ENCODE data around the gene ATP13A2. TPM values are rescaled to one million over a fixed set of nuclear protein-coding genes. Genes with fewer than 3 reads are reported as not detected.

ATP13A2 gene
- total RNA-seq, 1 donor from 2014 or later: 16.4 TPM

DNA sequence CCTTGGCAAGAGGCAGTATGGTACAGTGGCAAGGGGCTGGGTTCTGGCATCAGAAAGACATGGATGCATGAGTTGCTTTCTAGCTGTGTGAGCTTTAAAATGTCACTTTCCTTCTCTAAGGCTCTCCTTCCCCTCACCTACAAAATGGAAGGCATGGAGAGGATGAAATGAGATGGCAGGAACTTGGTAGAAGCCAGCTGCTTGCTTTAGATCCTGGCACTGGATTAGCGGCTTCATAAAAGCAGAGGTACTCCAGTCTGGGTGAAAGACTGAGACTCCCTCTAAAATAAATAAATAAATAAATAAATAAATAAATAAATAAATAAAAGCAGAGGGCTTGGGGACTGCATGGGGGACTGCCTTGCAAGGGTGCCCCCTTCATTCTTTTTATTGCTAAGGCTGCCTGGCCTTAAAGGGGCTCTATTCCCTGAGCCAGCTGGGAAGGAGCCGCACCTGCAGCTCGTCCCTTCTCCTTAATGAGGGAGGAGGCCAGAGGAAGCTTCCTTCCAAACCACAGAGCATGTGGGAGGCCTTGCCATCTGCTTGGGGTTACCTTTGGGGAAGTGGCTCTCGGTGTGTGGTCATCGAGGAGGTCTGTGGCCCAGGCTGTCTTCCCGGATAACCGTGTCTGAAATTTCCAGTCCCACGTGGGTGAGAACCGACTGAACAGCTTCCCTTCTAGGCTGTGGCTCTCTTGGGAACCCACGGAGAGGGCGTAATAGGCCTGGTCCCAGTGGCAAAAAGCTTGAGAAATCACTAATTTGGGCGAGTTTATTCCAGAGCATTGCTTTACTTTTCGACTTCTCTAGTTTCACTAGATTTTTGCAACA lies 2.0 kb upstream of the ATP13A2 start:
- intact Hi-C loops (cut with DNase I): loop anchor here (5.0 kb wide), 2 partner anchors 39 to 51 kb away; partner anchors contain the start of gene SDHB
- no peak for ATAC-seq
- no peak for DNase-seq (ENCODE audit: missing footprints)

DNA sequence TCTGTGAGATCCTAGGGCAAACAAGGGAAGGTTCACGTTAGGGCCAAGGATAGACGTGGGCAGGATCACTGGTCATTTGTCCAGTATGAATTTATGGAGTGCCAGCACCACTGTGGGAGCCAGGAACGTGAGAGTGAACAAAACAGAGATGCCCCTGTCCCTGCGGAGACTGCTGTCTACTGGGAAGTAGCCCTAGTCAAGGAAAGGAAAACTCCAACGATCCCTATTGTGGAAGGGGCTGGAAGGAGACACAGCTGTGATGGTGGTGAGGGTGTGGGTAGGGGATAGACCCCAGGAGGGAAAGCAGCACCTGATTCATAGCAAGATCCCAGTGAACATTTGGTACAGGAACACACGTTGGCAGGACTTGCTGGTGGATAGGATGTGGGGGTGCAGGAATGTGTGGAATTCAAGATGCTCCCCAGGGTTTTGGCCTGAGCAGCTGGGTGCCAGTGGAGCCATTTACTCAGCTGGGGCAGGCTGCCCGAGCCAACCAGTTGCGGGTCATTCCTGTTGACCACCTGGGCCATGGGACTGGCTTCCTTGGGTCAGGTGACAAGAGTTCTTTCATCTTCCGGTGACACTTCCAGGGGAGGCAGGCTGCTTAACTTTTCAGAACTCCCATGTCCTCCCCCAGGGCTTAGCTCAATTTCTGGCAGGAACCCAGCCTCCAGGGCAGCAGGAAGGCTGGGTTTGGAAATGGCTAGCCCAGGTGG lies 1.2 kb upstream of the ATP13A2 start:
- ATAC-seq (no peak), DNase-seq (ENCODE audit: missing footprints) (no peak)
- intact Hi-C loops (cut with DNase I): loop anchor here (5.0 kb wide), 2 partner anchors 39 to 51 kb away; partner anchors contain the start of gene SDHB

DNA sequence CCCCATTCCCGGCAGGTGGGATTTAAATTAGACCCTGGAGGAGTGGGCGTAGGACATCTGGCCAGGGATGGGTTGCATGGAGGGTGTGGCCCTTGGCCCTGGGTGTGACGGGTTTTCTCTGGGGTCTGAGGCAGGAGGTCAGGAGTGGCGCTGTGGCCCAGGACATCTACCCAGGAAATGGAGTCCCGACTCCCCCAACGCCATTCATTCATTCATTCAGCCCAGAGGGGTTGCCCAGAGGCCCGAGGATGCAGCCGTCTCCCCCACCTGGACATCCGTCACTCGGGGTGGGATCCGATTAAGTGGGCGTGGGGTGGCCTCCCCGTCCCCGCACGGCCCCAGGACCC lies 663 bp downstream of the ATP13A2 start:
- ATAC-seq: no peak
- no peak for DNase-seq (ENCODE audit: missing footprints)
- intact Hi-C loops (cut with DNase I): loop anchor here (5.0 kb wide), 2 partner anchors 41 to 49 kb away; partner anchors contain the start of gene SDHB

GRCh38 chr1:17009706-17010105 lies 2.0 kb downstream of the ATP13A2 start:
- intact Hi-C loops (cut with DNase I): loop anchor here (5.0 kb wide), 2 partner anchors 43 to 47 kb away; partner anchors contain the start of gene SDHB
- peak; percentile 24 for ATAC-seq

GRCh38 chr1:17008208-17008855 lies 3.4 kb downstream of the ATP13A2 start:
- DNase-seq (ENCODE audit: missing footprints) (no peak), ATAC-seq (no peak)
- intact Hi-C loops (cut with DNase I): no loop called here

More at GRCh38 chr1:17009706-17010105, 2.0 kb downstream of the ATP13A2 start:
- no peak for DNase-seq (ENCODE audit: missing footprints)

DNA sequence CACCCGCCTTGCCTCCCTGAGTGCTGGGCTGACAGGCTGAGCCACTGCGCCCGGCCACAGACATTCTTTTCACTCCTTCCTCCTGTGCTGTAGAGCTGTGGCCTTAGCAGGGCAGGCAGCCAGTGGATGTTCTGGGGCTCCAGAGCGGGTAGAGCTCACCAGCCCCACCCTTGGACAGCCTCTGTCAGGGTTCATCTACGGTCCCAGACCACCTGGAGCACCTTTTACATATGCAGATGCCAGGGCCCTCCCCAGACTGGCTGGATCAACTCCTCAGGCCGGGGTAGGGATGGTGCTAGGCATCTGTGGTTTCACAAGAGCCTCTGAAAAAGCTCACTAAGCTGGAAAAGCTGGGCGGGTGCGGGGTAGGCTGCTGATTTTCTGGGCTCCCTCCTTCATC lies 4.6 kb downstream of the ATP13A2 start:
- intact Hi-C loops (cut with DNase I): no loop called here
- no peak for ATAC-seq
- DNase-seq (ENCODE audit: missing footprints): no peak

DNA sequence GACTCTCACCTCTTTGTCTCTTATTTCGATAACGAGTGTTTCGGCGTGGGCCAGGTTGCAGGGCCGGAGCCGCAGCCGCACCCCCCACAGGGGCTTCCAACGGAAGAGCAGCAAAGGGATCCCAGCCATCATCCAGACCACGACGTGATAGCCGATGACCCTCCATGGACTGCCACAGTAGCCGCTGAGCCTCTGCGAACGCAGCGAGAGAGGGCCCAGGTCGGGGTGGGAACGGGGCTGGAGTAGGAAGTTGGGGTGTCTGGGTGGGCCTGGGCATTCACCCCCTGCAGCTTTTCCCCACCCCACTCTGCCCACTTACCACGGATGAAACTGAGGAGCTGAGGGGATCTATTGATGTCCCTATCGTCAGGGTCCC lies 6.4 kb downstream of the ATP13A2 start:
- DNase-seq (ENCODE audit: missing footprints): no peak
- no peak for ATAC-seq
- intact Hi-C loops (cut with DNase I): no loop called here

DNA sequence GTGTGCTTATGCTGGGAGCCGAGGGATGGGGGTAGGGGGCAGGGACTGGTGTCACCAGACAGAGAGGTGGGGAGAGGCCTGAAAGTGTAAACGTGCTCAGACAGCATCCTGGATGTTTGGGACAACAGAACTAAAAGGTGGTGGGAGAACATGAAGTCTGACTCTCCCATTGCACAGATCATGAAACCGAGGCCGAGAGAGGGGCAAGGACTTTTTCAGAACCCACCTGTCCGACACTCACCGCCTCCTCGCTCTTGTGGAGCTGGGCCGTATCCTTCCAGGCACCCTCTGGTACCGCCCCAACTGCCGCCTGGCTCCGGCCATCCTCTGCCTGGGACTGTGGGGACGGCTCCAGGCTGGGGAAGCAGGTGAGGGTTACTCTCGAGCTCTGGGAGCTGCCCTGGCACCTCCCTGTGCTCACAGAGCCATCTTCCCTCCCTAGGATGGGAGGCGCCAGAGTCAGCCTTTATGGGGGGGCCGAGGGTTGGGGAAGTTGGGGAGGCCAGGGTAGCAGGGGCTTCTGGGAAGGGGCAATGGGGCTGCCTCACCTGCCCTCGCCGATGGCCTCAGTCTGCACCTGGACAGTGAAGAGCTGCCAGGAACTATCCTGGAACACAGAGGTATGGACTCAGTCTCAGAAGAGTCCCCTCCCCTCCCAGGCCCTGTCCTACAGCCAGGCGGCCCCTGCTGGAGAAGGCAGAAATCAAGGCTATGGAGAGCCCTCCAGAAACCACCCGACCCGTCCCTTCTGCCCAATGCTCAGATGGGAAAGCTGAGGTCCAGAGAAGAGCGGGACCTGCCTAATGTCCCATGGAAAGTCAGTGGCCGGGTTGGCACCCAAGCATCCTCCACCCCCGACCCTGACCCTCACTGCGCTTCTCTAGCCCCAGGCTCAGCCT lies 7.0 kb downstream of the ATP13A2 start:
- ATAC-seq (no peak), DNase-seq (ENCODE audit: missing footprints) (no peak)
- intact Hi-C loops (cut with DNase I): no loop called here

DNA sequence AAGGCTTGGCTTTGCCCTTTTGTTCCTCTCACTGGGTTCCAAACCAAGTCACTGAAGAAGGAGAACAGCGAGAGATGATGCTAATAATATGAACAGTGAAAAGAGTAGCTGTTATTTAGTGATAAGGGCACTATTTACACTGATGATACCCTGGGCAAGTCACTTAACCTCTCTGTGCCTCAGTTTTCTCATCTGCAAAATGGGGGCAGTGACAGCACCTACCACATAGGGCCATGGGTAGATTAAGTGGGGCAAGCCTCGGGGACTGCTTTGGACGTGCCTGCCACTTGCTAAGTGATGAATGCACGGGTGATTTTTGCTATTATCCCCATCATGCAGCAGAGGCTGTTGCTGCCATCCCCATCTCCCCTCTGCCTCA lies 9.2 kb downstream of the ATP13A2 start:
- ATAC-seq: no peak
- intact Hi-C loops (cut with DNase I): no loop called here
- no peak for DNase-seq (ENCODE audit: missing footprints)

GRCh38 chr1:17001760-17002523 lies 9.8 kb downstream of the ATP13A2 start:
- ATAC-seq (no peak), DNase-seq (ENCODE audit: missing footprints) (no peak)
- intact Hi-C loops (cut with DNase I): no loop called here

DNA sequence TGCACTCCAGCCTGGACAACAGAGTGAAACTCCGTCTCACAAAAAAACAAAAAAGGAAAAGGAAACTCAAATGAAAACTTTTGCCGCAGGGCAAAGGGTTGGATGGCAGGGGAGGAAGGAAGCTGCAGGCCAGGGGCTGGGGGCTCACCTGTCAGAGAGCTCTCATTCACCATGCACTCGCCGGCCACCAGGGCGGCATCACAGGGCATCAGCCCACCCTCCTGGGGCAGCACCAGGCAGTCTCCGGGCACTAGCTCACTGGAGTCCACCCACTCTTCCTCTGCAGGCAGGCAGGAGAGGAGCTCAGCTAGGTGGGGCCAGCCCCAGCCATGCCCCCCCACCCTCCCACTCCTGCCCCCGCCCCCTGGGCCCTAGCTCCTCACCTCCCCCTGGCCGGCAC lies 11.9 kb downstream of the ATP13A2 start:
- ATAC-seq (no peak), DNase-seq (ENCODE audit: missing footprints) (no peak)
- intact Hi-C loops (cut with DNase I): no loop called here

DNA sequence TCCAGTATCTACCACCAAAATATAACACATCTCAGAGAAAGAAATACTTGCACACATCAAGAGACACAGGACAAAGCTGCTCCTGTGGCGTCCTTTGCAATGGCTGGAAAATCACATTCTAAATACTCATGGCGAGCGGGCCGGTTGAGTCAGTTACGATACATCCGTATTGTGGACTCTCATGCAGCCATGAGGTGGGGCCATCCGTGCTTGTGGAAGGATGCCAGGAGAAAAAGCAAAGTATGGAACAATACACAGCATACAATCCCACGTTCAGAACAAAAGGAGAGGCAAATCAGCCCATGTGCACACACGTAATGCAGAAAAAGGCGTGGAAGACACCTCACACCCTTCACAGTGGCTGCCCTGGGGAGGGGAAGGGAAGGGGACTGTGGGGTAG lies 13.1 kb downstream of the ATP13A2 start:
- intact Hi-C loops (cut with DNase I): no loop called here
- ATAC-seq (no peak), DNase-seq (ENCODE audit: missing footprints) (no peak)

DNA sequence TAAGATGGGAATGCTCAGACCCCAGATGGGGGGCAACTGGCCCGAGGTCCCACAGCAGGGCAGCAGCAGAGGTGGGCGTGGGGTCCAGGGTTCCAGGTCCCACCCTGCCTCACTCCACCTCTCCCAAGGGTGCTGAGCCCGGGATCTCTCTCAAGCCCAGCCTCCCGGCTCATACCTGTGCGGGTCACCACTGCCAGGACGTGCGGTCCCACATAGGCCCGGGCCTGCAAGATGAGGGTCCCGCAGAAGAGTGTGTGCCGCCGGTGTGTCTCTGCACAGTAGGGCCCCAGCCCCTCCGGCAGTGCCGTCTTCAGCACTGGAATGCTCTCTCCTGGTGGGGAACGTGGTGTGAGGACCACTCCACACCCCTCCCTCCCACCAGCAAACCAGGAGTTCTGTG lies 14.9 kb downstream of the ATP13A2 start:
- ATAC-seq (no peak), DNase-seq (ENCODE audit: missing footprints) (no peak)
- intact Hi-C loops (cut with DNase I): no loop called here

DNA sequence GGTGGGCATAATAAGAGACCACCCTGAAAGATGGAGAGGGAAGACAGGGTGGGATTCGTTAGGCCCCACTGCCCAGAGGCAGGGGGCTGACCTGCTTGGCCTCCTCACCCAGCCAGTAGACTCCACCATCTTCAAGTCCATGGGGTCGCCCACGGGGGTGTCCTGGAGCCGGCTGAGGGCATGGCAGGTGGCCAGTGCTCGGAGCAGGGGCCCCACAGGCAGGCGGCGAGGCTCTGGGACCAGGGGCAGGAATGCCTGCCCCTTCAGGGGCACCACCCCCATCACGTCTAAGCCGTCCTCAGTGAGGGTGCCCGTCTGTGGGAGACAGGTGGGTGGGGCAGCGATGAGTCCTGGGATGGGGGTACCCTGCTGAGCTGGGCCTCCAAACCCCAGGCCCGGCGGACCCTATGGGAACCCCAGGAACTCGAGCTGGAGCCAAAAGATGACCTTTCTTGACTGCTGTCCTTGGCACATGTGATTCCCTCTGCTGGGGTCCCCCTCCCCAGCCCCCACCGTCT lies 18.1 kb downstream of the ATP13A2 start:
- ATAC-seq (no peak), DNase-seq (ENCODE audit: missing footprints) (no peak)
- intact Hi-C loops (cut with DNase I): no loop called here

DNA sequence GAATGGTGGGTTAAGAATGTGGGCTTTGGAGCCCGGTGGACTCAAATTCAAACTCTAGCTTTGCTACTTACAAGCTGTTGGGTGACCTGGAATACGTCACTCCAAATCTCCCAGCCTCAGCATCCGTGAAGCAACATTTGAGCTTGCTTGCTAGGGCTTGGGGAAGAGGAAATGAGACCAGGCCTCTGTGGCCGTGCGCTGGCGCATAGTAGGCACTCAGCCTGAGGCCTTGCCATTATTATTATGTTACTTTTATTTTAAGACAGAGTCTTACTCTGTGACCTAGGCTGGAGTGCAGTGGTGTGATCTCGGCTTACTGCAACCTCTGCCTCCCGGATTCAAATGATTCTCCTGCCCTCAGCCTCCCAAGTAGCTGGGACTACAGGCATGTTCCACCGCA lies 19.1 kb downstream of the ATP13A2 start:
- intact Hi-C loops (cut with DNase I): no loop called here
- ATAC-seq (no peak), DNase-seq (ENCODE audit: missing footprints) (no peak)

DNA sequence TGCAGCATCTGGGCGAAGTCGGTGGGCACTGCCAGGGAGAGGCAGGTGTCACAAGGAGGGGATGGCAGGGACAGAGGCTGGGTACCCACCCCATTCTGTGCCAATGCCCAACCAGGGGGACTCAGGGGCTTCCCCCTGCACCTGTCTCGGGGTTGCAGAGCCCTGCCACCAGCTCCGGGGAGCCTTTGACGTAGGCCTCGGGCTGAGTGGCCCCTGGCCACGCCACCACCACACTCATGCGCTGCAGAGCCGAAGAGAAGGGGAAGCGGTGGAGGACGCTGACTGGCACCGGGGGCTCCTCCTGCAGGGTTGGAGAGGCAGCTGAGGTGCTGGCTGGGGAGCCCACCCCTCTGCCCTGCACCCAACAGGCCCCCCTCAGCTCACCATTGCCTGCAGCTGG lies 19.6 kb downstream of the ATP13A2 start:
- intact Hi-C loops (cut with DNase I): no loop called here
- ATAC-seq: no peak

GRCh38 chr1:16991571-16991970 lies 20.2 kb downstream of the ATP13A2 start:
- ATAC-seq: no peak

More for the DNA sequence above, 19.6 kb downstream of the ATP13A2 start:
- DNase-seq (ENCODE audit: missing footprints): no peak

More at GRCh38 chr1:16991571-16991970, 20.2 kb downstream of the ATP13A2 start:
- intact Hi-C loops (cut with DNase I): no loop called here
- no peak for DNase-seq (ENCODE audit: missing footprints)

All from Right ventricle myocardium inferior (tissue), 1 donor.